HEK293 (cell line): ENCODE results near the gene SPATA31C1.

ENCODE experiments used
- CTCF ChIA-PET: fragments of 350-600 bp; formaldehyde crosslinking; extraction: SDS; loops from one replicate; lab custom pipeline; 2021; ENCODE audit warnings: antibody characterized with exemption; lab: Yijun Ruan, JAX
- POLR2A ChIA-PET: fragments of 300-600 bp; formaldehyde crosslinking; extraction: SDS; loops from one replicate; lab custom pipeline; 2020; ENCODE audit warnings: antibody characterized with exemption, inconsistent platforms; lab: Yijun Ruan, JAX
- H3K27ac ChIP-seq: fragments of 200-500 bp; sonication (Bioruptor generic); 2 replicates; pipeline ENCODE4 v1.5.1; 2014; ENCODE audit warnings: low read depth, low read length, control low read depth, inconsistent platforms; ENCODE audit errors: extremely low read depth
- H3K36me3 ChIP-seq, 2 experiments: fragments of 200-500 bp in 1 of 2; sonication (Bioruptor generic) in 1 of 2; 1 replicate in 1 of 2; 2 replicates in 1 of 2; pipeline ENCODE4 v1.5.1; 2014 to 2017; ENCODE audit warnings: inconsistent platforms in 2 of 2, low read length in 2 of 2; ENCODE audit not compliant: control insufficient read depth in 2 of 2, insufficient read depth in 1 of 2
- H3K4me1 ChIP-seq: fragments of 200-500 bp; sonication (Bioruptor generic); 2 replicates; pipeline ENCODE4 v1.5.1; 2014; ENCODE audit warnings: mild to moderate bottlenecking, low read length, inconsistent platforms; ENCODE audit not compliant: control insufficient read depth, insufficient read depth
- H3K4me3 ChIP-seq: 2 replicates; pipeline ENCODE4 v1.5.1; 2011; ENCODE audit warnings: low read depth, mild to moderate bottlenecking, control low read depth, low read length, moderate library complexity
- H3K9me3 ChIP-seq: fragments of 200-500 bp; sonication (Bioruptor generic); 2 replicates; pipeline ENCODE4 v1.5.1; 2014; ENCODE audit warnings: low read depth, low read length, inconsistent platforms; ENCODE audit not compliant: control insufficient read depth, insufficient read depth
- AEBP2 ChIP-seq: fragments of 450-650 bp; formaldehyde crosslinking; IDR thresholded peaks from 2 replicates; pipeline ENCODE4 v1.5.1; 2016; ENCODE audit warnings: missing biosample characterization, missing genetic modification characterization, borderline replicate concordance
- BCL11A ChIP-seq: fragments of 450-650 bp; formaldehyde crosslinking; IDR thresholded peaks from 2 replicates; pipeline ENCODE4 v1.5.1; 2016; ENCODE audit warnings: low read depth, missing biosample characterization, missing genetic modification characterization
- BCL6B ChIP-seq: fragments of 450-650 bp; formaldehyde crosslinking; IDR thresholded peaks from 2 replicates; pipeline ENCODE4 v1.5.1; 2017; ENCODE audit warnings: missing biosample characterization, missing genetic modification characterization
- GLI4 ChIP-seq: fragments of 450-650 bp; formaldehyde crosslinking; IDR thresholded peaks from 2 replicates; pipeline ENCODE4 v1.5.1; 2016; ENCODE audit warnings: missing biosample characterization, missing genetic modification characterization
- KLF1 ChIP-seq: fragments of 450-650 bp; formaldehyde crosslinking; IDR thresholded peaks from 2 replicates; pipeline ENCODE4 v1.5.1; 2016; ENCODE audit warnings: missing biosample characterization, missing genetic modification characterization
- MZF1 ChIP-seq: fragments of 450-650 bp; formaldehyde crosslinking; IDR thresholded peaks from 2 replicates; pipeline ENCODE4 v1.5.1; 2017; ENCODE audit warnings: missing biosample characterization, missing genetic modification characterization, borderline replicate concordance
- SP3 ChIP-seq: fragments of 450-650 bp; formaldehyde crosslinking; IDR thresholded peaks from 2 replicates; pipeline ENCODE4 v1.5.1; 2016; ENCODE audit warnings: missing biosample characterization, missing genetic modification characterization
- ZNF121 ChIP-seq: fragments of 450-650 bp; formaldehyde crosslinking; IDR thresholded peaks from 2 replicates; pipeline ENCODE4 v1.5.1; 2016; ENCODE audit warnings: missing biosample characterization, missing genetic modification characterization
- ZNF140 ChIP-seq: fragments of 450-650 bp; formaldehyde crosslinking; IDR thresholded peaks from 2 replicates; pipeline ENCODE4 v1.5.1; 2016; ENCODE audit warnings: missing biosample characterization, missing genetic modification characterization
- ZNF18 ChIP-seq: fragments of 450-650 bp; formaldehyde crosslinking; IDR thresholded peaks from 2 replicates; pipeline ENCODE4 v1.5.1; 2016; ENCODE audit warnings: missing biosample characterization, missing genetic modification characterization
- ZNF302 ChIP-seq: fragments of 450-650 bp; formaldehyde crosslinking; IDR thresholded peaks from 2 replicates; pipeline ENCODE4 v1.5.1; 2016; ENCODE audit warnings: missing biosample characterization, missing genetic modification characterization, low read depth
- ZNF335 ChIP-seq: fragments of 450-650 bp; formaldehyde crosslinking; conservative IDR thresholded peaks from 2 replicates; pipeline ENCODE4 v1.5.1; 2016; ENCODE audit warnings: missing biosample characterization, missing genetic modification characterization
- ZNF341 ChIP-seq: fragments of 450-650 bp; formaldehyde crosslinking; IDR thresholded peaks from 2 replicates; pipeline ENCODE4; 2016; ENCODE audit warnings: low read depth, missing biosample characterization, missing genetic modification characterization
- ZNF391 ChIP-seq: fragments of 450-650 bp; formaldehyde crosslinking; IDR thresholded peaks from 2 replicates; pipeline ENCODE4 v1.5.1; 2016; ENCODE audit warnings: low read depth, missing biosample characterization, missing genetic modification characterization, borderline replicate concordance
- ZNF449 ChIP-seq: fragments of 450-650 bp; formaldehyde crosslinking; IDR thresholded peaks from 2 replicates; pipeline ENCODE4 v1.5.1; 2017; ENCODE audit warnings: missing biosample characterization, mild to moderate bottlenecking, missing genetic modification characterization, moderate library complexity
- ZNF610 ChIP-seq: fragments of 450-650 bp; formaldehyde crosslinking; IDR thresholded peaks from 2 replicates; pipeline ENCODE4 v1.5.1; 2016; ENCODE audit warnings: missing biosample characterization, missing genetic modification characterization, borderline replicate concordance
- ZNF785 ChIP-seq: fragments of 450-650 bp; formaldehyde crosslinking; IDR thresholded peaks from 2 replicates; pipeline ENCODE4 v1.5.1; 2016; ENCODE audit warnings: missing biosample characterization, missing genetic modification characterization
- ZNF843 ChIP-seq: fragments of 450-650 bp; formaldehyde crosslinking; IDR thresholded peaks from 2 replicates; pipeline ENCODE4 v1.5.1; 2016; ENCODE audit warnings: missing biosample characterization, missing genetic modification characterization

The SPATA31C1 gene

GRCh38 chr9:87957839-87958238 is 40.1 kb downstream of the SPATA31C1 start:
- H3K4me3 ChIP-seq: no peak overlapping the region
- TF ChIP-seq KLF1 (tag by site-specific recombination) (no peak), ZNF341 (no peak), ZNF18 (no peak), ZNF335 (no peak), BCL6B (tag by site-specific recombination) (no peak), AEBP2 (no peak)
- H3K36me3 ChIP-seq: no peaks in the 10 kb centered on the region
- H3K27ac ChIP-seq: no peak overlapping the region
- ChIA-PET CTCF (no interaction called here), POLR2A (no interaction called here)
- H3K4me1 ChIP-seq: no peaks in the 10 kb centered on the region
- H3K9me3 ChIP-seq: no peaks in the 10 kb centered on the region

GRCh38 chr9:87958591-87958990 is 40.8 kb downstream of the SPATA31C1 start:
- no peaks in the 10 kb centered on the region for H3K9me3 ChIP-seq
- no peaks in the 10 kb centered on the region for H3K36me3 ChIP-seq
- H3K4me3 ChIP-seq: no peak overlapping the region
- TF ChIP-seq BCL11A (tag by site-specific recombination): no peak
- no peak for TF ChIP-seq SP3
- TF ChIP-seq ZNF785 (tag by site-specific recombination): no peak
- no peak for TF ChIP-seq ZNF449 (tag by site-specific recombination)
- TF ChIP-seq GLI4 (tag by site-specific recombination): no peak
- TF ChIP-seq ZNF610 (tag by site-specific recombination): no peak
- TF ChIP-seq ZNF121: no peak
- TF ChIP-seq ZNF140 (tag by site-specific recombination): no peak
- no peak for TF ChIP-seq ZNF843 (tag by site-specific recombination)
- TF ChIP-seq MZF1: no peak
- no peak for TF ChIP-seq ZNF302 (tag by site-specific recombination)
- TF ChIP-seq ZNF391: no peak
- no peaks in the 10 kb centered on the region for H3K4me1 ChIP-seq
- H3K27ac ChIP-seq: no peak overlapping the region
- ChIA-PET CTCF (no interaction called here), POLR2A (no interaction called here)
